ENCODE measurements around the gene DTYMK. TPM values are rescaled to one million over a fixed set of nuclear protein-coding genes. Genes with fewer than 3 reads are reported as not detected.
A peak's percentile ranks its signal among the peaks of the same experiment; 100 is the strongest.

DTYMK gene
- total RNA-seq, 2 experiments from 2014 or later = 79.9 to 95.5 TPM

GRCh38 chr2:241701149-241701398, 14.5 kb upstream of the DTYMK start:
- H3K36me3 Mint-ChIP-seq = peaks cover 9% of the 10 kb centered on the region
- no peak for DNase-seq
- no peaks in the 10 kb centered on the region for H3K27me3 Mint-ChIP-seq
- CTCF ChIA-PET = interaction anchor here (1.2 to 8.1 kb wide), 6 partner anchors 11 to 178 kb away, joined by 3 to 78 read pairs (median 9); partner anchors contain the start of genes D2HGDH and DTYMK
- H3K9me3 Mint-ChIP-seq (ENCODE audit: low read depth) = no peaks in the 10 kb centered on the region
- no peak for ATAC-seq
- H3K27ac Mint-ChIP-seq = peak overlapping the region; percentile 82
- peak overlapping the region; percentile 77 for H3K4me3 Mint-ChIP-seq
- peaks cover 22% of the 10 kb centered on the region for H3K4me1 Mint-ChIP-seq

- CTCF ChIA-PET = interaction anchor here (0.6 kb wide), 1 partner anchor 177 kb away, joined by 6 read pairs; no protein-coding TSS in a partner anchor
- Mint-ChIP-seq H3K27ac (no peak overlapping the region), H3K36me3 (peaks cover 16% of the 10 kb centered on the region), H3K27me3 (no peaks in the 10 kb centered on the region), H3K4me1 (peaks cover 11% of the 10 kb centered on the region), H3K4me3 (no peak overlapping the region), H3K9me3 (ENCODE audit: low read depth) (no peaks in the 10 kb centered on the region)
- ATAC-seq (no peak), DNase-seq (no peak)
These were observed 9.0 kb upstream of the DTYMK start for GRCh38 chr2:241695651-241696050.

GRCh38 chr2:241692448-241692847, 5.8 kb upstream of the DTYMK start:
- peaks cover 14% of the 10 kb centered on the region for H3K4me1 Mint-ChIP-seq
- no peak for DNase-seq
- no peaks in the 10 kb centered on the region for H3K9me3 Mint-ChIP-seq (ENCODE audit: low read depth)
- H3K27me3 Mint-ChIP-seq = no peaks in the 10 kb centered on the region
- H3K27ac Mint-ChIP-seq = no peak overlapping the region
- CTCF ChIA-PET = interaction anchor here (7.7 kb wide), 1 partner anchor 8 kb away, joined by 78 read pairs; the partner anchor contains the start of gene ING5
- no peak for ATAC-seq
- peaks cover 18% of the 10 kb centered on the region for H3K36me3 Mint-ChIP-seq
- H3K4me3 Mint-ChIP-seq = no peak overlapping the region

- CTCF ChIA-PET = interaction anchor here (7.7 kb wide), 1 partner anchor 11 kb away, joined by 78 read pairs; the partner anchor contains the start of gene ING5
- Mint-ChIP-seq H3K4me1 (peaks cover 23% of the 10 kb centered on the region), H3K4me3 (no peak overlapping the region), H3K36me3 (peaks cover 22% of the 10 kb centered on the region), H3K9me3 (ENCODE audit: low read depth) (no peaks in the 10 kb centered on the region), H3K27ac (peak overlapping the region; percentile 19), H3K27me3 (no peaks in the 10 kb centered on the region)
- DNase-seq = no peak
- no peak for ATAC-seq
These were observed 3.6 kb upstream of the DTYMK start for GRCh38 chr2:241690202-241690717.

- CTCF ChIA-PET = interaction anchor here (1.7 to 7.7 kb wide), 2 partner anchors 12 to 189 kb away, joined by 7 to 78 read pairs; partner anchors contain the start of gene ING5
- H3K27me3 Mint-ChIP-seq = no peaks in the 10 kb centered on the region
- H3K4me1 Mint-ChIP-seq = peaks cover 26% of the 10 kb centered on the region
- H3K36me3 Mint-ChIP-seq = peaks cover 24% of the 10 kb centered on the region
- DNase-seq (no peak), ATAC-seq (no peak)
- no peak overlapping the region for H3K4me3 Mint-ChIP-seq
- no peaks in the 10 kb centered on the region for H3K9me3 Mint-ChIP-seq (ENCODE audit: low read depth)
- H3K27ac Mint-ChIP-seq = no peak overlapping the region
These were observed 2.7 kb upstream of the DTYMK start for GRCh38 chr2:241689306-241689705.

GRCh38 chr2:241686324-241686649, 328 bp downstream of the DTYMK start:
- peak overlapping the region; percentile 90 for H3K27ac Mint-ChIP-seq
- no peaks in the 10 kb centered on the region for H3K27me3 Mint-ChIP-seq
- no peak for DNase-seq
- peak; percentile 10 for ATAC-seq
- CTCF ChIA-PET = interaction anchor here (1.0 to 7.7 kb wide), 3 partner anchors 15 to 192 kb away, joined by 4 to 78 read pairs (median 6); partner anchors contain the start of gene ING5
- peaks cover 36% of the 10 kb centered on the region for H3K4me1 Mint-ChIP-seq
- H3K36me3 Mint-ChIP-seq = peaks cover 32% of the 10 kb centered on the region
- no peaks in the 10 kb centered on the region for H3K9me3 Mint-ChIP-seq (ENCODE audit: low read depth)
- peak overlapping the region; percentile 94 for H3K4me3 Mint-ChIP-seq

GRCh38 chr2:241680827-241681599, 5.6 kb downstream of the DTYMK start:
- Mint-ChIP-seq H3K36me3 (peaks cover 52% of the 10 kb centered on the region), H3K4me3 (no peak overlapping the region), H3K27ac (no peak overlapping the region), H3K4me1 (peaks cover 20% of the 10 kb centered on the region), H3K27me3 (no peaks in the 10 kb centered on the region), H3K9me3 (ENCODE audit: low read depth) (no peaks in the 10 kb centered on the region)
- no peak for DNase-seq
- ATAC-seq = no peak
- CTCF ChIA-PET = no interaction called here

- no peaks in the 10 kb centered on the region for H3K9me3 Mint-ChIP-seq (ENCODE audit: low read depth)
- CTCF ChIA-PET = no interaction called here
- DNase-seq (no peak), ATAC-seq (no peak)
- no peaks in the 10 kb centered on the region for H3K27me3 Mint-ChIP-seq
- H3K27ac Mint-ChIP-seq = no peak overlapping the region
- H3K36me3 Mint-ChIP-seq = peaks cover 47% of the 10 kb centered on the region
- no peak overlapping the region for H3K4me3 Mint-ChIP-seq
- H3K4me1 Mint-ChIP-seq = peaks cover 13% of the 10 kb centered on the region
These were observed 6.6 kb downstream of the DTYMK start for GRCh38 chr2:241680044-241680443.

GRCh38 chr2:241678784-241679540, 7.7 kb downstream of the DTYMK start:
- Mint-ChIP-seq H3K9me3 (ENCODE audit: low read depth) (no peaks in the 10 kb centered on the region), H3K4me3 (no peak overlapping the region), H3K36me3 (peaks cover 41% of the 10 kb centered on the region), H3K27me3 (no peaks in the 10 kb centered on the region), H3K4me1 (peaks cover 11% of the 10 kb centered on the region), H3K27ac (no peak overlapping the region)
- ATAC-seq (no peak), DNase-seq (no peak)
- CTCF ChIA-PET = interaction anchor here (1.5 kb wide), 1 partner anchor 9 kb away, joined by 3 read pairs; no protein-coding TSS in a partner anchor

GRCh38 chr2:241678307-241678706, 8.3 kb downstream of the DTYMK start:
- CTCF ChIA-PET = interaction anchor here (1.5 kb wide), 1 partner anchor 10 kb away, joined by 3 read pairs; no protein-coding TSS in a partner anchor
- Mint-ChIP-seq H3K9me3 (ENCODE audit: low read depth) (no peaks in the 10 kb centered on the region), H3K27ac (no peak overlapping the region), H3K4me3 (no peak overlapping the region), H3K4me1 (peaks cover 16% of the 10 kb centered on the region), H3K36me3 (peaks cover 39% of the 10 kb centered on the region), H3K27me3 (no peaks in the 10 kb centered on the region)
- ATAC-seq (no peak), DNase-seq (no peak)

GRCh38 chr2:241677392-241677791, 9.2 kb downstream of the DTYMK start:
- no peak overlapping the region for H3K27ac Mint-ChIP-seq
- CTCF ChIA-PET = no interaction called here
- H3K27me3 Mint-ChIP-seq = no peaks in the 10 kb centered on the region
- DNase-seq = no peak
- H3K4me3 Mint-ChIP-seq = no peak overlapping the region
- H3K9me3 Mint-ChIP-seq (ENCODE audit: low read depth) = no peaks in the 10 kb centered on the region
- H3K4me1 Mint-ChIP-seq = peaks cover 20% of the 10 kb centered on the region
- no peak for ATAC-seq
- H3K36me3 Mint-ChIP-seq = peaks cover 32% of the 10 kb centered on the region

GRCh38 chr2:241676665-241677064, 9.9 kb downstream of the DTYMK start:
- H3K36me3 Mint-ChIP-seq = peaks cover 29% of the 10 kb centered on the region
- no peak overlapping the region for H3K4me3 Mint-ChIP-seq
- CTCF ChIA-PET = no interaction called here
- peaks cover 18% of the 10 kb centered on the region for H3K4me1 Mint-ChIP-seq
- no peak overlapping the region for H3K27ac Mint-ChIP-seq
- H3K9me3 Mint-ChIP-seq (ENCODE audit: low read depth) = no peaks in the 10 kb centered on the region
- DNase-seq = no peak
- no peak for ATAC-seq
- no peaks in the 10 kb centered on the region for H3K27me3 Mint-ChIP-seq

GRCh38 chr2:241675885-241676284, 10.7 kb downstream of the DTYMK start:
- Mint-ChIP-seq H3K9me3 (ENCODE audit: low read depth) (no peaks in the 10 kb centered on the region), H3K4me3 (no peak overlapping the region), H3K27ac (no peak overlapping the region), H3K36me3 (peaks cover 25% of the 10 kb centered on the region), H3K27me3 (no peaks in the 10 kb centered on the region), H3K4me1 (peaks cover 18% of the 10 kb centered on the region)
- DNase-seq (no peak), ATAC-seq (no peak)
- CTCF ChIA-PET = interaction anchor here (0.6 kb wide), 1 partner anchor 9 kb away, joined by 3 read pairs; no protein-coding TSS in a partner anchor
